MM.1S (cell line): ENCODE results near the gene CDH4.

Experiments used
- DNase-seq: peaks from one replicate; pipeline ENCODE4 v3.0.0-alpha.2; 2015
- H2AFZ ChIP-seq: fragments of 300-600 bp; sonication (generic); 2 replicates; pipeline ENCODE4 v1.6.0; 2016; ENCODE audit warnings: antibody characterized with exemption, low read length
- H3F3A ChIP-seq: fragments of 300-600 bp; sonication (generic); 2 replicates; pipeline ENCODE4 v1.6.1; 2016; ENCODE audit warnings: mild to moderate bottlenecking, antibody characterized with exemption, low read length, moderate library complexity, mixed read lengths; ENCODE audit not compliant: insufficient read depth
- H3K27ac ChIP-seq: fragments of 300-600 bp; sonication (generic); 2 replicates; pipeline ENCODE4 v1.5.1; 2016; ENCODE audit warnings: mild to moderate bottlenecking, low read length
- H3K27me3 ChIP-seq: fragments of 300-600 bp; sonication (generic); replicated peaks from 2 replicates; pipeline ENCODE4 v1.6.0; 2016; ENCODE audit warnings: low read length; ENCODE audit not compliant: insufficient read depth
- H3K36me3 ChIP-seq: fragments of 300-600 bp; sonication (generic); replicated peaks from 2 replicates; pipeline ENCODE4 v1.6.1; 2016; ENCODE audit warnings: mild to moderate bottlenecking, low read length, mixed read lengths; ENCODE audit not compliant: insufficient read depth
- H3K4me1 ChIP-seq: fragments of 300-600 bp; sonication (generic); 2 replicates; pipeline ENCODE4 v1.6.1; 2016; ENCODE audit warnings: low read length, mixed read lengths
- H3K4me2 ChIP-seq: fragments of 300-600 bp; sonication (generic); 2 replicates; pipeline ENCODE4 v1.6.0; 2016; ENCODE audit warnings: low read depth, low read length
- H3K4me3 ChIP-seq: fragments of 300-600 bp; sonication (generic); 2 replicates; pipeline ENCODE4 v1.5.1; 2016; ENCODE audit warnings: low read length, mixed read lengths
- H3K79me2 ChIP-seq: fragments of 300-600 bp; sonication (generic); 2 replicates; pipeline ENCODE4 v1.6.1; 2016; ENCODE audit warnings: mixed run types, low read length, mixed read lengths
- H3K9ac ChIP-seq: fragments of 300-600 bp; sonication (generic); 2 replicates; pipeline ENCODE4 v1.6.1; 2016; ENCODE audit warnings: low read length, mixed read lengths
- H3K9me2 ChIP-seq: fragments of 300-600 bp; sonication (generic); replicated peaks from 2 replicates; pipeline ENCODE4 v1.6.1; 2016; ENCODE audit warnings: mild to moderate bottlenecking, low read length, mixed read lengths; ENCODE audit not compliant: insufficient read depth
- H3K9me3 ChIP-seq: fragments of 300-600 bp; sonication (generic); replicated peaks from 2 replicates; pipeline ENCODE4 v1.6.1; 2016; ENCODE audit warnings: mild to moderate bottlenecking, low read length, mixed read lengths; ENCODE audit not compliant: insufficient read depth
- H4K20me1 ChIP-seq: fragments of 300-600 bp; sonication (generic); 2 replicates; pipeline ENCODE4 v1.6.1; 2016; ENCODE audit warnings: mild to moderate bottlenecking, low read length, moderate library complexity, mixed read lengths; ENCODE audit not compliant: insufficient read depth
- EZH2 ChIP-seq: fragments of 300-600 bp; sonication (generic); optimal IDR thresholded peaks from 2 replicates; pipeline ENCODE3; 2017; ENCODE audit warnings: low read depth, mild to moderate bottlenecking, antibody characterized with exemption, low read length, mixed read lengths
- EZH2phosphoT487 ChIP-seq: fragments of 300-600 bp; sonication (generic); IDR thresholded peaks from 2 replicates; pipeline ENCODE4 v1.6.1; 2018; ENCODE audit warnings: antibody characterized with exemption, low read length
- TF ChIP-seq, protein P1 (sequence below): fragments of 300-600 bp; sonication (generic); IDR thresholded peaks from 2 replicates; pipeline ENCODE4 v1.5.1; 2016; ENCODE audit warnings: antibody characterized with exemption, low read length, mixed read lengths

CDH4 gene

DNA sequence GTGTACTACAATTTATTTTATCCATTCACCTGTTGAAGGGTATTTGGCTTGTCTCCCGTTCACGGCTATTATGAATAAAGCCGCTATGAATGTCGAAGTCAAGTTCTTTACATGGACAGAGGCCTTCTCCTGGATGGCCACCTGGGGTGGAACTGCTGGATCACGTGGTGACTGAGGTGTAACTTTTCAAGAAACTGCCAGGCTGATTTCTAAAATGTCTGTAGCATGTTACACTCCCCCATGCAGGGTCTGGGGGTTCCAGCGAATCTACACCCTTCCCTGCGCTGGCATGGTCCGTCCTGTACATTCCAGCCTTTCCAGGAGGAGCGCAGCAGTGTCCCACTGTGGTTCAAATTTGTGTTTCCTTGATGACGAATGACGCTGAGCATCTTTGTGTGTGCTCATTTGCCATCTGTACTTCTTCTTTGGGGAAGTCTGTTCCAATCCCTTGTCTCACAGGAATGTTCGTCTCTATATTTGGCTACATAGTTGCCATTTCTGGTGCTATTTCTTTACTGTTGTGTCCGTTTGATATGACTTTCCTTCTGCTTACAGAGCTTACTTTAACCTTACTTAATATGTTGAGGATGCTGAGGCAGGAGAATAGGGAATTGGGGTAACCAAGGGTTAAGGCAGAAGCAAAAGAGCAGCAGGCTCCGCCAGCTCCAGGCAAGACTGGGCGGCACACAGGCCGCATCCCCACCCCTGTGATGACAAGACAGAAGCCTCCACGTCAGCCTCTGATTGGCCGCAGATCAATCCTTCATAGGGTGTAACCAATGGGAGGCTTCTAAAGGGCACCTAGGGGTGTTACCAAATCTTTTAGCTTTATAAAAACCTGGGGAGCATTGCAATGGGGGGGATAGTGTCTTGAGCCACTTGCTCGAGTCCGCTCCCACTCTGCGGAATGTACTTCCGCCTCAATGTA lies 707.0 kb downstream of the CDH4 start:
- DNase-seq, result peak; percentile 15
- peaks cover 95% of the 10 kb centered on the region for H3K27me3 ChIP-seq
- H3K36me3 ChIP-seq, result no peaks in the 10 kb centered on the region
- no peaks in the 10 kb centered on the region for H3K79me2 ChIP-seq
- H3F3A ChIP-seq, result no peaks in the 10 kb centered on the region
- H3K27ac ChIP-seq, result no peak overlapping the region
- no peak overlapping the region for H3K9ac ChIP-seq
- no peak overlapping the region for H2AFZ ChIP-seq
- H3K4me2 ChIP-seq, result no peak overlapping the region
- no peaks in the 10 kb centered on the region for H4K20me1 ChIP-seq
- no peak for TF ChIP-seq EZH2
- no peak overlapping the region for H3K4me3 ChIP-seq
- no peaks in the 10 kb centered on the region for H3K9me3 ChIP-seq
- H3K9me2 ChIP-seq, result no peaks in the 10 kb centered on the region
- H3K4me1 ChIP-seq, result no peaks in the 10 kb centered on the region

DNA sequence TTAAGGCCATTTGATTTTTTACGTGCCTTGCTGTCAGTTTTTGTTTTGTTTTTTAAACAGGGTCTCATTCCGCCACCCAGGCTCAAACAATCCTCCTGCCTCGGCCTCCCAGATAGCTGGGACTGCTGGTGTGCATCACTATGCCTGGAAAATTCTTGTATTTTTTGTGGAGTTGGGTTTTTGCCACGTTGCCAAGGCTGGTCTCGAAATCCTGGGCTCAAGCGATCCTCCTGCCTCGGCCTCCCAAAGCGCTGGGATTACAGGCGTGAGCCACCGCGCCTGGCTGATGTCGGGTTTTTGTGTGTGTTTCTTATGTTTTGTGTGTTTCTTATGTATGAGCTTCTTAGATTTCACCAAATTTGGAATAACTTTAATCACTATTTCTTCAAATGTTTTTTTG lies 708.8 kb downstream of the CDH4 start:
- DNase-seq, result no peak
- Histone ChIP-seq H3F3A (no peaks in the 10 kb centered on the region), H3K79me2 (no peaks in the 10 kb centered on the region), H3K9me2 (no peaks in the 10 kb centered on the region), H3K9me3 (no peaks in the 10 kb centered on the region), H3K4me2 (no peak overlapping the region), H3K4me3 (no peak overlapping the region), H3K27me3 (peaks cover 85% of the 10 kb centered on the region), H3K9ac (no peak overlapping the region), H3K27ac (no peak overlapping the region), H4K20me1 (no peaks in the 10 kb centered on the region), H2AFZ (no peak overlapping the region), H3K4me1 (no peaks in the 10 kb centered on the region), H3K36me3 (no peaks in the 10 kb centered on the region)
- TF ChIP-seq, protein P1, sequence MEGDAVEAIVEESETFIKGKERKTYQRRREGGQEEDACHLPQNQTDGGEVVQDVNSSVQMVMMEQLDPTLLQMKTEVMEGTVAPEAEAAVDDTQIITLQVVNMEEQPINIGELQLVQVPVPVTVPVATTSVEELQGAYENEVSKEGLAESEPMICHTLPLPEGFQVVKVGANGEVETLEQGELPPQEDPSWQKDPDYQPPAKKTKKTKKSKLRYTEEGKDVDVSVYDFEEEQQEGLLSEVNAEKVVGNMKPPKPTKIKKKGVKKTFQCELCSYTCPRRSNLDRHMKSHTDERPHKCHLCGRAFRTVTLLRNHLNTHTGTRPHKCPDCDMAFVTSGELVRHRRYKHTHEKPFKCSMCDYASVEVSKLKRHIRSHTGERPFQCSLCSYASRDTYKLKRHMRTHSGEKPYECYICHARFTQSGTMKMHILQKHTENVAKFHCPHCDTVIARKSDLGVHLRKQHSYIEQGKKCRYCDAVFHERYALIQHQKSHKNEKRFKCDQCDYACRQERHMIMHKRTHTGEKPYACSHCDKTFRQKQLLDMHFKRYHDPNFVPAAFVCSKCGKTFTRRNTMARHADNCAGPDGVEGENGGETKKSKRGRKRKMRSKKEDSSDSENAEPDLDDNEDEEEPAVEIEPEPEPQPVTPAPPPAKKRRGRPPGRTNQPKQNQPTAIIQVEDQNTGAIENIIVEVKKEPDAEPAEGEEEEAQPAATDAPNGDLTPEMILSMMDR, result no peak
- TF ChIP-seq EZH2phosphoT487, result no peak
- no peak for TF ChIP-seq EZH2

DNA sequence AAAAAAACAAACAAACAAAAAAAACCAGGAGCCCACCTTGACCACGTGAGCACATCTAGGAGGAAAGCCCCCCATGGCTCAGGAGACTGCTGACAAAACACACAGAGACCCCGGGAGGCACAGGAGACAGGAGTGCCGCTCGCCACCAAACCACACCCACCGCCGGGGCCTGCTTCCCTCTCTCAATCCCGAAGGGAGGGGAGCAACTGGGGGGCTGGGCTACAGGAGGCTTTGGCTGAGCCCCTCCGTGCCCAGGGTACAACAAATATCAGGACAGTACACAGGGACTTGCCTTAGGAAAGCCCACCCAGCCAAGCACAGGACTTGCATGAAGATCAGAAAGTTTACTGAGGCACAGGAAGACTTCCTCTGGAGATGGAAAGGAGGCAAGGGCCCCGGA lies 711.1 kb downstream of the CDH4 start:
- H4K20me1 ChIP-seq, result no peaks in the 10 kb centered on the region
- H3K9ac ChIP-seq, result no peak overlapping the region
- DNase-seq, result no peak
- no peak overlapping the region for H3K4me3 ChIP-seq
- H3K36me3 ChIP-seq, result no peaks in the 10 kb centered on the region
- H2AFZ ChIP-seq, result no peak overlapping the region
- no peaks in the 10 kb centered on the region for H3K9me3 ChIP-seq
- H3K79me2 ChIP-seq, result no peaks in the 10 kb centered on the region
- no peak overlapping the region for H3K27ac ChIP-seq
- H3K4me1 ChIP-seq, result no peaks in the 10 kb centered on the region
- H3K9me2 ChIP-seq, result no peaks in the 10 kb centered on the region
- no peak for TF ChIP-seq EZH2
- TF ChIP-seq, protein P1, result no peak
- no peak for TF ChIP-seq EZH2phosphoT487
- H3K4me2 ChIP-seq, result no peak overlapping the region
- no peaks in the 10 kb centered on the region for H3F3A ChIP-seq
- H3K27me3 ChIP-seq, result peaks cover 62% of the 10 kb centered on the region
